T1000 (cell line): Measurements from ENCODE around the gene CIT.

Experiments used
- DNase-seq: peaks from one replicate; lab custom pipeline; 2025; ENCODE audit warnings: mixed read lengths; lab: John Stamatoyannopoulos, UW

Gene CIT

GRCh38 chr12:119859241-119859640 is 17.9 kb downstream of the CIT start:
- no peak for DNase-seq

- DNase-seq, result no peak
Observed at GRCh38 chr12:119857041-119857591, 20.0 kb downstream of the CIT start.

GRCh38 chr12:119850330-119850729 is 26.8 kb downstream of the CIT start:
- DNase-seq, result no peak

- DNase-seq, result no peak
Observed at GRCh38 chr12:119843100-119843499, 34.0 kb downstream of the CIT start.

GRCh38 chr12:119842380-119842779 is 34.7 kb downstream of the CIT start:
- DNase-seq, result no peak

- DNase-seq, result no peak
Observed at GRCh38 chr12:119841433-119842210, 35.5 kb downstream of the CIT start.

GRCh38 chr12:119840582-119840981 is 36.5 kb downstream of the CIT start:
- DNase-seq, result no peak

- DNase-seq, result no peak
Observed at GRCh38 chr12:119840168-119840567, 37.0 kb downstream of the CIT start.

- no peak for DNase-seq
Observed at GRCh38 chr12:119838826-119839600, 38.1 kb downstream of the CIT start.

GRCh38 chr12:119836781-119837180 is 40.3 kb downstream of the CIT start:
- DNase-seq, result no peak

GRCh38 chr12:119835068-119835467 is 42.1 kb downstream of the CIT start:
- DNase-seq, result no peak

GRCh38 chr12:119829439-119829838 is 47.7 kb downstream of the CIT start:
- DNase-seq, result no peak

GRCh38 chr12:119828300-119828699 is 48.8 kb downstream of the CIT start:
- DNase-seq, result no peak

GRCh38 chr12:119827760-119828159 is 49.4 kb downstream of the CIT start:
- DNase-seq, result no peak

GRCh38 chr12:119826661-119827445 is 50.3 kb downstream of the CIT start:
- no peak for DNase-seq

- DNase-seq, result no peak
Observed at GRCh38 chr12:119825262-119825661, 51.9 kb downstream of the CIT start.

GRCh38 chr12:119822046-119822445 is 55.1 kb downstream of the CIT start:
- DNase-seq, result no peak

GRCh38 chr12:119819322-119819721 is 57.8 kb downstream of the CIT start:
- no peak for DNase-seq

- no peak for DNase-seq
Observed at GRCh38 chr12:119817546-119818343, 59.4 kb downstream of the CIT start.

- DNase-seq, result no peak
Observed at GRCh38 chr12:119809023-119809422, 68.1 kb downstream of the CIT start.

- DNase-seq, result no peak
Observed at GRCh38 chr12:119808441-119808840, 68.7 kb downstream of the CIT start.
